Cardiac septum (tissue), 1 donor: Measurements from ENCODE around the gene TMEM123. TPM values are rescaled to one million over a fixed set of nuclear protein-coding genes. Genes with fewer than 3 reads are reported as not detected.

ENCODE experiments used
- DNase-seq: peaks from one replicate; pipeline ENCODE4 v3.0.0-alpha.2; 2020; ENCODE audit warnings: low spot score
- intact Hi-C: fragments of 100-400 bp; cut with DNase I; formaldehyde crosslinking; loops from one replicate; pipeline ENCODE4 v1.14.0; 2022
- total RNA-seq: library from RNA; stranded (reverse); fragmentation: NEBNext Ultra II Directional; extraction: Animal tissue kit (Norgen Biotek cat#: 25700); gene quantifications from one replicate; pipeline ENCODE4 v1.2.1, GENCODE V29; 2021
- donor health status: DM: no; HTN: no; CAD: no.

TMEM123 gene
- total RNA-seq, 1 donor from 2014 or later, result 50.6 TPM

DNA sequence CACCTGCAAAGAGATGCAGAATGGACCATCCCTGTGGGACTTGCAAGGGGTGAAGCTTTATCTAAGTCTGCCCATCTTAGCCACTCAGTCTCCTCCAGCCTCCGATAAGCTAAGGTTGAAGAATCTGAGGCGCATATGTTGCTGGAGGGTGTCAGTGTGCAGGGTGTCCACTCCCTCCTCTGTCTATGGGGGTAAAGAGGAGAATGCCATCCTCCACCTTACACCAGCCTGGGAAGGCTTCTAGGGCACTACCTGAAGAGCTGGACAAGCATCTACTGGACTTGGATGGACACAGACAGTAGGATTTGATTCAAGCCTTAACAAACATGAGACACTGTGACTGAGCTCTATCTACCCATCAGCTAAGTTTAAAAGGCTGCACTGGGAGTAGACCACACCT lies 46.5 kb downstream of the TMEM123 start:
- DNase-seq, result no peak
- intact Hi-C loops, result no loop called here

DNA sequence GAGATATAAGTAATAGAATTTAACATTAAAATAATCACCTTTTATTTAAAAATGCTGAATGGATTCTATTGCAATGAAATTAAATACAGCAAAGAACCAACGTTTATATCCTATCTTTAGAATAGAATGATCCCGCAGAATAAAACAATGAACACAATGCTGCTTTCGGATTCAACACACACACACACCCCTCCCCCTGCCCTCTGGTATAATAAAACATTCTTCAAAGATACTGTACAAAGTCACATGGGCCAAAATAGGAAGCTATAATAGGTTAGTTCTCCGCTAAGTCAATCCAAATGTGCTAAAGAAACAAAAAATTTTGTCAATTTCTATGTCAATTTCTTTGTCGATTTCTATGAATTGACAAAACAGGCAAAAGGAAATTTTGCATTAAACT lies 47.1 kb downstream of the TMEM123 start:
- intact Hi-C loops, result no loop called here
- DNase-seq, result no peak

DNA sequence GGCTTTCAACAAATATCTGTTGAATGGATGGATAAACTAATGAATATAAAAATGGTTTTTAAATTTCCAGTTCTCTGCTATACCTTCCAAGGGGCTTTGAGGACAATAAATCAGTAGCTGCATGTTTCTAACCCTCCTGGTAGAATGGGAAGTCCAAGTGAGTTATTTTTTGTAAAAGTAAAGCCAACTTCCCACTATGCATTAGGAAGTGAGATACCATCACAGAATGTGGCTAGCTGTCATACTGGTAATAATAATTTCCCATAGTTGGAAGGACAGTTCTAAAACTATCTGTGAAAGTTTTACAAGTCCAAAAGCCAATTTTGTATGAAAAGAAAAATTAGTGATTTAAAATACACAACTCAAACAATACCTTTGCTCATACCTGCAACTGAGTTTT lies 50.0 kb downstream of the TMEM123 start:
- intact Hi-C loops, result no loop called here
- DNase-seq, result no peak

DNA sequence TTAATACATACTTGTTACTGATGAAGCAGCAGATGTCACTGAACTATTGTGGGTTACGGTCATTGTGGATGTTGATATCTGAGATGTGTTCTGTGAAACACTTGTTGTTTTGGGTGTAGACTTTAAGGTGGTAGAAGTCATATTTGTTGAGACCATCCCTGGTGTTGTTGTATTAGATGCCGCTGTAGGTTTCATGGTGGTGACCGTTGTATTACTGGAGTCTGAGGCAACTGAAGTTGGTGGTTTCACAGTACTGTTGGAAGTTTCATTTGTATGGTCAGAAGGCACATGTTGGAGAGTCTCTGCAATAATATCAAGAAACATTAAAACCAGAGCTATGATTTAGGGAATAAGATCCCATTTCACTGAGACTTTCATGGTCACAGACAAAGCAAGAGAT lies 50.7 kb downstream of the TMEM123 start:
- intact Hi-C loops, result no loop called here
- DNase-seq, result no peak

DNA sequence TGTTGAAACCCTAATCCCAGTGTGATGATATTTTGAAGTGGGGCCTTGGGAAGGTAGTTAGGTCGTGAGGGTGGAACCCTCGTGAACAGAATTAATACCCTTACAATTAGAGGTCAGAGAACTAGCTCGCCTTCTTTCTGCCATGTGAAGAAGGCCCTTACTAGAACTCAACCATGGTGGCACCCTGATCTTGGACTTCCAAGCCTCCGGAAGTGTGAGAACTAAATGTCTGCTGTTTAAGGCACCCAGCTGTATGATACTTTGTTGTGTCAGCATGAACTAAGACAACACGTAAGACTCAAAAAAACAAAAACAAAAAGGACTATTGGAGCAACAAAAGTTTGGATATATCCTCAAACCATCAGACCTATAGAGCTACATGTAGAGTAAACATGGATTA lies 52.0 kb downstream of the TMEM123 start:
- no peak for DNase-seq
- intact Hi-C loops, result no loop called here

DNA sequence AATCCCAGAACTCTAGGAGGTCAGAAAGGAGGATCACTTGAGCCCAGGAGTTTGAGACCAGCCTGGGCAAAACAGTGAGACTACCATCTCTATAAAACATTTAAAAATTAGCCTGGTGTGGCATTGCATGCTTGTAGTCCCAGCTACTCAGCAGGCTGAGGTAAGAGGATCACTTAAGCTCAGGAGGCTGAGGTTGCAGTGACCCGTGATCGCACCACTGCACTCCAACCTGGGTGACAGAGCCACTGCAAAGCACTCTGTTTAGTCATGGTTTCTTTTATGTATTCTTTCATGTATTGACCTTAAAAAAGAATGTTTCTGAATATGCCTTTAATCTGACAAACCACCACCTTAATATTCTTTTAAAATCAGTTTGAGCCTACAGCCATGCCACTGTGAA lies 53.4 kb downstream of the TMEM123 start:
- DNase-seq, result no peak
- intact Hi-C loops, result loop anchor here (10.0 kb wide), 1 partner anchor 46 kb away; no protein-coding TSS in a partner anchor

DNA sequence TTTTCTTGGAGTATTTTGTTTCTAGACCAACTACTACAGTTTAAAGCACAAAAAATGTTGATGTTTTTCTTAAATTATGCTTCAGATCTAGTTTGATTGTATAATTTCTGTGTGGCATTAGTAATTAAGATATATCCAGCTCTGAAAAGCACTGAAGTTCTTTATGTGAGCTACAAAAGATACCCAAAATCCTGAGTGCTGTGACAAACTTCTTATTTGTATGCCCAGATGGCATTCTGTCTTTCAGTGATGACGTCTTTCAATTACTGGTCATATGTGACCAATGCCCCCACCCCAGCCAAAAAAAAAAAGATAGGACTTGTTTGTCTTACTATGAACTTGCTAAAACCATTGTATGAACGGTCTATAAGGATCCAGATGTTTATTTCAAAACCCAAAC lies 54.3 kb downstream of the TMEM123 start:
- intact Hi-C loops, result loop anchor here (10.0 kb wide), 1 partner anchor 47 kb away; no protein-coding TSS in a partner anchor
- DNase-seq, result no peak

DNA sequence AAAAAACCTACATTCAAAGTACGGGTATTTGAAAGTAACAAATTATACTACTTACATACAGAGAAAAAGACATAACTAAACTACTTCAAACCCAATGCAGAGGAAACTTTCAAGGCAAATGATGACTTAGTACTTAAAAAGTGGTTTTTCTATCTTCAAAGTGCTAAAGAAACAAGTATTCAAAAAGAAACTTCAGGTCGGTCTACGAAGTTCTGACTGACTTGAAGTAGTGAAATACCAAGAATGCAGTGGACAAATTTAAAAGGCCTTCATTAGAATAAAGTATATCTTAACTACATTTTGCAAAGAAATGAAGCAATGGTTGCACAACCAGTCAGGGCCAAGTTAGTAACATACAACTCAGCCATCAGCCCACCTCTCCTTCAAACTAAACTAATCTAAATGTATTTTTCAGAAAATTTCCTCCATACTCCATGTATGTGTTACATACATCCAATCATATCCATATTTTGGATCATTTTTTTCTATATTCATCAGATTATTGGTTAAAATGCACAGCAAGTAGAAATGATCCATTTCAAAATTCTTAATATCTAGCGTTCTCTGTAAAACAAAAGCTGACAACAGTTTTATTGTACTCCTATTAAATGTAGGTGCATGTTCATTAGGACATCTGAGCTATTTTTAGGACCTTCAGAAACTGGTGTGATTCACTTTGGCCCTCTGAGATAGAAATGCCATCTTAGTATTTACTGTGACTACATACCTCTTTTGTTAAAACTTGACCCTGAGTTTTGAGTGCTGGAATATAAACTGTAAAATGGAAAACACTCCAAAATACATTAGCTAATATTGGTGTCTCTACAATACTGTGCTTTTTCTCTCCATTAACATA lies 55.6 kb downstream of the TMEM123 start:
- DNase-seq, result no peak
- intact Hi-C loops, result loop anchor here (10.0 kb wide), 1 partner anchor 48 kb away; no protein-coding TSS in a partner anchor

DNA sequence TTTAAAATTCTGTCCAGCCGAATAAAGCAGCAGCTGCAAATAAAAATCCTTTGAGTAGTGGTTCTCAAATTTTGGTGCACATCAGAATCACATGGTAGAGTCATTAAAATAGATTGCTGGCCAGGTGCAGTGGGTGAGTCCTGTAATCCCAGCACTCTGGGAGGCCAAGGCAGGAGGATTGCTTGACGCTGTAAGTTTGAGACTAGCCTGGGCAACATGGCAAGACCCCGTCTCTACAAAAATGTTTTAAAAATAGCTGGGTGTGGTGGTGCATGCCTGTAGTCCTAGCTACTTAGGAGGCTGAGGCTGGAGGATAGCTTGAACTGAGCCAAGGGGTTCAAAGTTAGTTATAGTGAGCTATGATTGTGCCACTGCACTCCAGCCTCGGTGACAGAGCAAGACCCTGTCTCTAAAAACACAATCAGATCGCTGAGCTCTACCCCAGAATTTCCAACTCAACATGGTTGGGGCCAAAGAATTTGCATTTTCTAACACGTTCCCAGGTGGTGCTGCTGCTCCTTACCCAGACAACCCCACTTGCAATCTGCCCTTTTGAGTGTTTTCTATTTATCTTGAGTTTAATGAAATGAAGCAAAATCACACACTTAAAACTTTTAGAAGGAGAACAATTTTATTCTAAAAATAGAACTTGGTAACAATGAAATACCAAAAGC lies 56.7 kb downstream of the TMEM123 start:
- DNase-seq, result no peak
- intact Hi-C loops, result loop anchor here (10.0 kb wide), 1 partner anchor 49 kb away; no protein-coding TSS in a partner anchor

DNA sequence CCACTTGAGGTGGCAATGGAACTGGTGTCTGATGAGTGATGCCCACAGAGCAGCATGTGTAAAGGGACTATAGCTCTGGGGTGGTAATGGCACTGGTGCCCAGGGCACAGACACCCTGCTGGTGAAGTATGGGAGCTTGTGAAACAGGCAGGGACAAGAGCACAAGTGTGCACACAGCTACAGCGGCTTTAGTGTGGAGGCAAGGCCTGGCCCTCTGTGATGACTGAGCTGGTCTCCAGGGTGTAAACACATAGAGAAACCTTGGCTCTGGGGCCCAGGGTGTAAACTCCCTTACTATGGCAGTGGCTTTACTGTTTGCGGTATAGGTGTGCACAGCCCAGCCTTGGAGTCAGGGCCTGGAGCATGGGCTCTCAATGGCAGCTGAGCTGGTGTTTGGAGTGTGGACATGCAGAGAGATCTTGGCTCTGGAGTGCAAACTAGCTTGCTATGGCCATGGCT lies 59.3 kb downstream of the TMEM123 start:
- intact Hi-C loops, result loop anchor here (10.0 kb wide), 1 partner anchor 52 kb away; no protein-coding TSS in a partner anchor
- no peak for DNase-seq

DNA sequence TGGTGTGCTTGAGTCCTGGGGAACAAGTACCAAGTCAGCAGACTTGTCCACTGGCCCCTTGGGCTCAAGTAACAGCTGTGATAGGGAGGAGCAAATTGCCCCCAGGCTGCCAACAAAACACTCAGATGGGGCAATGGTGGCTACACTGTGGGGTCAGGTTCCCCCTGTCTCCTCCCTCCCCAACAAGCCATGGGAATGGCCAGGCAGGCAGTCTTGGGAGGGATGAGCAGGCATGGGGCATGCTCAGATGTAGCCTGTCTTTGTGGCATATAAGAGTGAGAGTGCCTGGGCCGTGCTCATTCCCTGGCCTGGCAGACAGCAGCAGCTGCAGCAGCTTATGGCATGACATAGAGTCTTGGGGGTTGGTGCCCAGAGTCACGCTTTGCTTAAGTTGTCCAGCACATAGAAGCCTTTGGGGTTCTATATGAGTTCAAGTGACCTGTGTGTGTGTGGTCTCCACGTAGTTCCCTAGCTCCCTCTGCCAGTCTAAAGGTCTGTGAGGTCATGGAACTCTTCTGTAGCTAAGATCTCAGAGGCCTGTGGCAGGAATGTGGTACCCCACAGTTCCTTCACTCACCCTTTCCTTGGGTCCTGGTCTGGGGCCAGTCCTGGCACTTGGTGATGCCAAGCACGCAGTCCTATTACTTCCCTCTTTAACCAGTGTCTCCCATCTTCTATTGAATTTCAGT lies 60.9 kb downstream of the TMEM123 start:
- intact Hi-C loops, result loop anchor here (2.0 to 10.0 kb wide), 2 partner anchors 53 to 103 kb away; no protein-coding TSS in a partner anchor
- no peak for DNase-seq

DNA sequence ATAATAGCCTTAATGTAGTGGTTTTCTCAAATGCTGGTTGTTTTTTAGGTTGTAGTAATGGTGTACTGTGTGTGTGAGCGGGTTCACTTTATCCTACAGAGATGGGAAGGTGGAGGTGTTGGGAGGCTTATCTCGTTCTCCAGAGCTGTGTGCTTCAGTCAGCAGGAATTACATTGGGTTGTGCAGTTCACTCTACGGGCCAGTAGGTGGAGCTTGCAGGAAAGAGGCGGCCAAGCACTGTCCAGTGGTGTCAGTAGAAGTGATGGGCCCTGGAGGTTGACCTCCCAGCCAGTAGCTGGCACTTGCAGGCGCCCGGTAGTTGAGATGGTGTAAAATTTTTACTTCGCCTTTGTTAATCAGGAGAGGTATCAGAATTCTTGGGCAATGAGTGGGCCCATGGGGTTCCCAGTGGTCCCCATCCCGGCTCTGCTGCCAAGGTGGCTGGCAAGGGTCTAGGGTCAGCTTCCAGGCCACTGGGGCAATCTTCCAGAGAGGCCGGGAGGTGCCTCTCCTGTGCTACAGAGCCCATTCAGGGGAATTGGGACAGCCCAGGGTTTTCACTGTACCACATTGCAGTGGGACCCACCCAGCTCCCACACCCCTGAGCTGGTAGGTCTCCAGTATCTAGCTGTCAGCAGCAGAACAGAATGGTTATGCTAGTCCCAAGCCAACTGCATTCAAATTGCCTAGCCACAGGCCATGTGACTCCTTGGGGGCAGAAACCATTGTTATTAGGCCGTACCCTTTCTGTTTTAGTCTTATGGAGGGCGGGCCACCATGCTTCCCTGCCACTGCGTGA lies 61.7 kb downstream of the TMEM123 start:
- DNase-seq, result peak; percentile 82
- intact Hi-C loops, result loop anchor here (2.0 to 10.0 kb wide), 2 partner anchors 54 to 104 kb away; no protein-coding TSS in a partner anchor

DNA sequence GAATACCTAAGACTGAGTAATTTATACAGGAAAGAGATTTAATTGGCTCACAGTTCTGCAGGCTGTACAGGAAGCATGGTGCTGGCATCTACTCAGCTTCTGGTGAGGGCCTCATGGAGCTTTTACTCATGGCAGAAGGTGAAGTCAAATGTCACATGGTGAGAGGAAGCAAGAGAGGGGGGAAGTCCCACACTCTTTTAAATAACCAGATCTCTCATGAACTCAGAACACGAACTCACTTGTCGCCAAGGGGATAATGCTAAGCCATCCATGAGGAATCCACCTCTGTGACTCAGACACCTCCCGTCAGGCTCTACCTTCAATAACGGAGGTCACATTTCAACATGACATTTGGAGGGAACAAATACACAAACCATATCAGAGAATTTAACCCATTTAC lies 63.3 kb downstream of the TMEM123 start:
- intact Hi-C loops, result no loop called here
- DNase-seq, result no peak

DNA sequence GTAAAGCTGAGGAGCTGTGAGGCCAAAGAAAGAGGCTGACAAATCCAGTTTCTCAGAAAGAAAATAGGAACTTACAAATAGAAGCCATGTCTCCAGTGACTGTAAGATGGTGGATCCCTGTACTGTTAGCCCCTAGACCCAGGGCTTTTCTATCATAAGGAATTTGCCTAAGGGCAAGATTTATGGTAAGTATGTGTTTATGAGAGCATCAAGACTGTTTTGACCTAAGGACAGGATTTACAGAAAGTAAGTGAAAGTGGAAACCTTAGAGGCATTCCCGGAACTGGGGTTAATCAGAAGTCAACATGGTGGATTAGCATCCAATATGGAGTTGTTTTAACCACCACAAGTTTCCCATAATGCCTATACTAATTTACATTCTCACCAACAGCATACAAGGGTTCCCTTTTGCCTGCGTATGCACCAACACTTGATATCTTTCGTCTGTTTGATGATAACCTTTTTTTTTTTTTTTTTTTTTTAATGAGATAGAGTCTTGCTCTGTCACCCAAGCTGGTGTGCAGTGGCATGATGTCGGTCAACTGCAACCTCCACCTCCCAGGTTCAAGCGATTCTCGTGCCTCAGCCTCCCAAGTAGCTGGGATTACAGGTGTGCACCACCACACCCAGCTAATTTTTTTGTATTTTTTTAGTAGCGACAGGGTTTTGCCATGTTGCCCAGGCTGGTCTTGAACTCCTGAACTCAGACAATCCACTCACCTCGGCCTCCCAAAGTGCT lies 65.4 kb downstream of the TMEM123 start:
- DNase-seq, result no peak
- intact Hi-C loops, result no loop called here

DNA sequence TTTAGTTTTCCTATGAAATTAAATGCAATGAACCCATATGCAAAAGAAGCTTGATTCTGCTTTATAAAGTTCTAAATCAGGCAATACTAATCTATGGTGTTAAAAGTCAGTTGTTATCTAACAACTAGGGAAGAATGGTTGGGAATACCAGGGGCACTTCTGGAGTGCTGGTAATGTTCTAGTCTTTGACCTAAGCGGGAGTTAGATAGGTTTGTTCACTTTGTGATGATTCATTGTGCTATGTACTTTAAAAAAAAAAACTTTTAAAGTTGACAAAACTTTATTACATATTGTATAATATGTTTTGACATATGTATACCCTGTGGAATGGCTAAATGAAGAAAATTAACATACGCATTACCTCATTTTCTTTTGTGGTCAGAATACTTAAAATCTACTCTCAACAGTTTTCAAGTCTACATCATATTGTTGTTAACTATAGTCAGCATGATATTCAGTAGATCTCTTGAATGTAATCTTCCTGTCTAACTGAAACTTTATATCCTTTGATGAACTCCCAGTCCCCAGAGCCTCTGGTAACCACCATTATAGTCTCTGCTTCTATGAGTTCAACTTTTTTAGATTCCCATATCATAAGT lies 66.3 kb downstream of the TMEM123 start:
- intact Hi-C loops, result no loop called here
- no peak for DNase-seq

DNA sequence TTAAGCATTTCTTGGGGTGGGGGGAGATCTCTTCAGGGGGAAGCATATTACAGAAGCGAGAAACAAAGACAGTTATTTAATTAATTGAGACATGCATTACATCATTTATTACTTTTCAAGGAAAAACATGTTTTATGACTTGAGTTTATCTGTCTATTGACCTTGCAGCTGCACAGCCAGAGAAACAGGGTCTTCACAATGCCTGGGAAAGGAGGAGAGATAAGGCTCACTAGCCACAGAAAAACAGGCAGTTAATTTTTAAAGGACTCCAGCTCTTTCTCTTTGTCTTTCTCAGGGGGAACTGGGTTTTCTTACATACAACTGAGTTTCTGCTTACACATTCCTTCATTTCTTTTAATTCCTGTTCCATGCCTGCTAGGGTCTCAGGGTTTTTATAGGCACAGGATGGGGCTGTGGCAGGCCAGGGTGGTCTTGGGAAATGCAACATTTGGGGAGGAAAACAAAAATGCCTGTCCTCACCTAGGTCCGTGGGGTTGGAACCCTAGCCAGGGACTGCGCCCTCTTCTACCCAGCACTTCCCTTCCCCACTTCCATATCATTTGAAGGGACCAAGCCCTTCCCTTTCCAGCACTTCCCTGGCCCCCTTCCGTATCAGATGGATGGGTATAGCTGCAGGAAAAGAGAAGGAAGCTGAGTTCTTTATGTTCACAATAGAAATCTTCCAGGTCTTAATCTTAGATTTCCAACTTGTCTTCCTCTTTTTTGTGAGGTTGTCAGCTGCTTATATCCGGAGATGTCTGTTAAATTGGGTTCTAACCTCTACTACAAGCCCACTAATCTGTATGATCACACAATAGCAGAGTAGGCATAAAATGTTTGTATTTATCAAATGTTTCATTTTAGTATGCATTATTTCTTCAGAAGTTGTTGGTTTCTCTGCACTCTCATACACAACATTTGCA lies 67.2 kb downstream of the TMEM123 start:
- DNase-seq, result no peak
- intact Hi-C loops, result no loop called here

DNA sequence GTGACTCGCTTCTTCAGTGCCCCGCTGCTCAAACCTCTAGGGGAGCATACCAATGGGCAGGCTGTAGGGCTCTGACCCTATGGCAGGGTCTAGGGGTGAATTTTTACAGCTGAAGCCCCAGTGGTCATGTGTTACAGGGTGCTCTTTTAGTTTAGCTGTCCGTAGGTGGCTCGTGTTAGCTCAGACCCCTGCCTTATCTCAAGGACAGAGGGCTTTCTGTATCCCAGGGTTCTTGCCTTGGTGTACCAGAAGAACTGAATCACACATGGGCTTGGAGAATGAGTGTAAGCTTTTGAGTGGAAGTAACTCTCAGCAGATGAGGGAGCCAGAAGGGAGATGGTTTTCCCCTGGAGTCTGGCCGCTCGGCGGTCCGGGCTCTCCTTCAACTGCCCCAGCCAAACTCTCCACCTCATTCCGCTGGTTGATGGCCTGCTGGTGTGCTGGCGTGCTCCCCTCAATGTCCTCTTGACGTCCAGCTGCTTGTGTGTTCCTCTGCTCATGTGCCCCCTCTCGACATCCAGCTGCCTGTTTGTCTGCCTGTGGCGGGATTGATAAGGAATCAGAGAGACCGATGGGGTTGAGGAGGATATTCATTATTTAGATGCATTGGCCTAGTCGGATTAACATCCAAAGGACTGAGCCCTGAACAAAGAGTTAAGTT lies 68.0 kb downstream of the TMEM123 start:
- DNase-seq, result no peak
- intact Hi-C loops, result no loop called here
